Transverse colon (tissue), 4 donors: ENCODE measurements around the gene LMNA.

Source experiments
- CTCF ChIP-seq, 5 experiments: fragments of 200-600 bp in 3 of 5; fragments of 450-650 bp in 2 of 5; sonication (generic) in 3 of 5; IDR thresholded peaks; 1 replicate in 2 of 5; 2 replicates in 3 of 5; pipeline ENCODE4 v1.5.1; 2016 to 2017; ENCODE audit warnings: antibody characterized with exemption in 5 of 5, inconsistent platforms in 3 of 5, mild to moderate bottlenecking in 2 of 5, moderate library complexity in 1 of 5
- EP300 ChIP-seq: sonication (generic); formaldehyde crosslinking; IDR thresholded peaks from one replicate; pipeline ENCODE4 v1.6.1; 2017; ENCODE audit warnings: antibody characterized with exemption, low read depth
- POLR2A ChIP-seq: fragments of 450-650 bp; IDR thresholded peaks from one replicate; pipeline ENCODE4 v1.6.1; 2016; ENCODE audit warnings: antibody characterized with exemption, mild to moderate bottlenecking, moderate library complexity
- POLR2AphosphoS5 ChIP-seq, 3 donors: sonication (generic); formaldehyde crosslinking; IDR thresholded peaks; one replicate each; pipeline ENCODE4 v1.6.1; 2016; ENCODE audit warnings: antibody characterized with exemption in 3 of 3

GRCh38 chr1:156065871-156066270, 48.6 kb upstream of the LMNA start:
- TF ChIP-seq POLR2AphosphoS5 (IDR thresholded peaks at IDR 0.05) (no peak), POLR2A (no peak), CTCF (IDR thresholded peaks at IDR 0.05) (no peak), EP300 (no peak)
